Neural cell (in vitro differentiated cells): ENCODE measurements around the gene C13orf46. TPM values are rescaled to one million over a fixed set of nuclear protein-coding genes. Genes with fewer than 3 reads are reported as not detected.

Experiments
- H2AFZ ChIP-seq: fragments of 200-600, 300-800 bp; sonication (generic), shearing (Covaris generic); 2 replicates; pipeline ENCODE4 v1.6.0; 2014; ENCODE audit warnings: low read depth, mild to moderate bottlenecking, antibody characterized with exemption, low read length, moderate library complexity
- H3F3A ChIP-seq: fragments of 200-600 bp; shearing (Covaris generic); 2 replicates; pipeline ENCODE4 v1.6.1; 2016; ENCODE audit warnings: mild to moderate bottlenecking, moderate library complexity, mixed read lengths, antibody characterized with exemption, low read length; ENCODE audit not compliant: insufficient read depth, poor library complexity, severe bottlenecking
- H3K27ac ChIP-seq: fragments of 200-600, 300-800 bp; sonication (generic), shearing (Covaris generic); 2 replicates; pipeline ENCODE4 v1.5.1; 2014; ENCODE audit warnings: mild to moderate bottlenecking, low read length, moderate library complexity
- H3K27me3 ChIP-seq: fragments of 300-800, 200-600 bp; sonication (generic), shearing (Covaris generic); 2 replicates; pipeline ENCODE4 v1.6.0; 2014; ENCODE audit warnings: mild to moderate bottlenecking, low read depth, low read length, moderate library complexity; ENCODE audit not compliant: insufficient read depth
- H3K36me3 ChIP-seq: fragments of 300-800, 200-600 bp; sonication (generic), shearing (Covaris generic); 2 replicates; pipeline ENCODE4 v1.5.1; 2014; ENCODE audit warnings: mild to moderate bottlenecking, antibody characterized with exemption, low read length, moderate library complexity; ENCODE audit not compliant: insufficient read depth
- H3K4me2 ChIP-seq: fragments of 300-800, 200-600 bp; sonication (generic), shearing (Covaris generic); 2 replicates; pipeline ENCODE4 v1.6.0; 2014; ENCODE audit warnings: mild to moderate bottlenecking, low read length
- H3K4me3 ChIP-seq: fragments of 300-800, 200-600 bp; sonication (generic), shearing (Covaris generic); 2 replicates; pipeline ENCODE4 v1.5.1; 2014; ENCODE audit warnings: mild to moderate bottlenecking, low read length, moderate library complexity
- H3K79me2 ChIP-seq: fragments of 200-600 bp; shearing (Covaris generic); replicated peaks from 2 replicates; pipeline ENCODE4 v1.6.0; 2014; ENCODE audit warnings: mild to moderate bottlenecking, low read length, moderate library complexity; ENCODE audit not compliant: insufficient read depth
- H3K9ac ChIP-seq: fragments of 300-800, 200-600 bp; sonication (generic), shearing (Covaris generic); 2 replicates; pipeline ENCODE4 v1.6.1; 2016; ENCODE audit warnings: mild to moderate bottlenecking, low read length, mixed read lengths
- H3K9me2 ChIP-seq: fragments of 200-600 bp; shearing (Covaris generic); 2 replicates; pipeline ENCODE4 v1.6.1; 2016; ENCODE audit warnings: mild to moderate bottlenecking, low read length, mixed read lengths; ENCODE audit not compliant: insufficient read depth
- H3K9me3 ChIP-seq: fragments of 200-600, 300-800 bp; sonication (generic), shearing (Covaris generic); 2 replicates; pipeline ENCODE4 v1.6.1; 2016; ENCODE audit warnings: mild to moderate bottlenecking, mixed run types, low read length, moderate library complexity, mixed read lengths
- H4K20me1 ChIP-seq: fragments of 200-600 bp; shearing (Covaris generic); 2 replicates; pipeline ENCODE4 v1.6.1; 2016; ENCODE audit warnings: mild to moderate bottlenecking, mixed run types; ENCODE audit not compliant: insufficient read depth
- CTCF ChIP-seq: fragments of 450-650 bp; IDR thresholded peaks from 2 replicates; pipeline ENCODE4 v1.5.1; 2014; ENCODE audit warnings: antibody characterized with exemption, mild to moderate bottlenecking, moderate library complexity; ENCODE audit not compliant: poor library complexity, severe bottlenecking
- EP300 ChIP-seq: fragments of 450-650 bp; conservative IDR thresholded peaks from 2 replicates; pipeline ENCODE4 v1.6.1; 2014; ENCODE audit warnings: antibody characterized with exemption, mild to moderate bottlenecking, moderate library complexity; ENCODE audit not compliant: poor library complexity, severe bottlenecking
- EZH2 ChIP-seq: fragments of 200-600, 300-800 bp; shearing (Covaris generic), sonication (generic); IDR thresholded peaks from 2 replicates; pipeline ENCODE4 v1.6.1; 2014; ENCODE audit warnings: antibody characterized with exemption, low read length, borderline replicate concordance, mild to moderate bottlenecking; ENCODE audit not compliant: insufficient read depth, poor library complexity, severe bottlenecking
- MXI1 ChIP-seq: fragments of 450-650 bp; conservative IDR thresholded peaks from 2 replicates; pipeline ENCODE4 v1.6.1; 2014; ENCODE audit warnings: antibody characterized with exemption, mild to moderate bottlenecking; ENCODE audit not compliant: poor library complexity, severe bottlenecking
- POLR2AphosphoS5 ChIP-seq: IDR thresholded peaks from 2 replicates; pipeline ENCODE4 v1.6.1; 2012
- RAD21 ChIP-seq: fragments of 450-650 bp; conservative IDR thresholded peaks from 2 replicates; pipeline ENCODE4 v1.6.1; 2014; ENCODE audit warnings: antibody characterized with exemption, mild to moderate bottlenecking, moderate library complexity
- REST ChIP-seq: IDR thresholded peaks from 2 replicates; pipeline ENCODE4 v1.6.1; 2012; ENCODE audit warnings: borderline replicate concordance
- SMC3 ChIP-seq: fragments of 450-650 bp; conservative IDR thresholded peaks from 2 replicates; pipeline ENCODE4 v1.6.1; 2014; ENCODE audit warnings: antibody characterized with exemption, mild to moderate bottlenecking, moderate library complexity; ENCODE audit not compliant: poor library complexity
- TAF1 ChIP-seq: IDR thresholded peaks from 2 replicates; pipeline ENCODE4 v1.6.1; 2012; ENCODE audit warnings: low read depth
- polyA plus RNA-seq: library from polyadenylated mRNA; depleted of rRNA; stranded (reverse); fragments of >200 nt; gene quantifications from 2 replicates; pipeline ENCODE4 v1.2.3, GENCODE V29; 2014

C13orf46 gene
- polyA plus RNA-seq, 1 donor from 2014 or later, result not detected

GRCh38 chr13:114013336-114013735 is 39.5 kb upstream of the C13orf46 start:
- H3K4me2 ChIP-seq, result no peak overlapping the region

DNA sequence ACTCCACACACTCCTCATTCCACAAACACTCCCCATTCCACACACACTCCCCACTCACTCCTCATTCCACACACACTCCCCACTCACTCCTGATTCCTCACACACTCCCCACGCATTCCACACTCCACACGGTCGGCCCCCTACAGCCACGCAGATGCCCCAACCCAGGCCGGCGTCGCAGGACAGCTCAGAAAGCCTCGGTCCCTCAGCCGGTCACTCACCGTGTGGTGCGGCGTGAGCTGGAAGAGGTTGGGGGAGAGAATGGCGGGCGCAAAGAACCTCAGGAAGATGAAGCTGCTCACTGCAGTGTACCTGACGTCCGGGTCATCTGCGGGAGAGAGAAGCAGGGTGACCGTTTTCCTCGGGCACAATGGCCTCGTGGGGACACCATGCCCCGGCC is 39.0 kb upstream of the C13orf46 start:
- no peaks in the 10 kb centered on the region for H3K27me3 ChIP-seq
- no peaks in the 10 kb centered on the region for H3K9me2 ChIP-seq
- no peak overlapping the region for H2AFZ ChIP-seq
- no peaks in the 10 kb centered on the region for H3K9me3 ChIP-seq
- no peak overlapping the region for H3K9ac ChIP-seq
- H3K36me3 ChIP-seq, result peaks cover 6% of the 10 kb centered on the region
- H4K20me1 ChIP-seq, result no peaks in the 10 kb centered on the region
- no peak overlapping the region for H3K4me2 ChIP-seq
- H3K79me2 ChIP-seq, result no peaks in the 10 kb centered on the region
- H3F3A ChIP-seq, result no peaks in the 10 kb centered on the region
- no peak overlapping the region for H3K4me3 ChIP-seq
- H3K27ac ChIP-seq, result no peak overlapping the region
- TF ChIP-seq EZH2 (no peak), TAF1 (no peak), REST (no peak), MXI1 (no peak), CTCF (no peak), RAD21 (no peak), POLR2AphosphoS5 (no peak)

More at GRCh38 chr13:114013336-114013735, 39.5 kb upstream of the C13orf46 start:
- no peak overlapping the region for H3K4me3 ChIP-seq
- no peaks in the 10 kb centered on the region for H3F3A ChIP-seq
- no peaks in the 10 kb centered on the region for H3K27me3 ChIP-seq
- no peaks in the 10 kb centered on the region for H3K9me2 ChIP-seq
- no peaks in the 10 kb centered on the region for H3K9me3 ChIP-seq
- no peaks in the 10 kb centered on the region for H3K79me2 ChIP-seq
- H4K20me1 ChIP-seq, result no peaks in the 10 kb centered on the region
- H2AFZ ChIP-seq, result no peak overlapping the region
- H3K9ac ChIP-seq, result no peak overlapping the region
- no peak overlapping the region for H3K27ac ChIP-seq
- TF ChIP-seq EZH2, result no peak
- TF ChIP-seq POLR2AphosphoS5, result no peak
- no peak for TF ChIP-seq SMC3
- no peak for TF ChIP-seq REST
- TF ChIP-seq TAF1, result no peak
- no peak for TF ChIP-seq MXI1
- no peak for TF ChIP-seq RAD21
- no peak for TF ChIP-seq CTCF
- no peak for TF ChIP-seq EP300
- peaks cover 6% of the 10 kb centered on the region for H3K36me3 ChIP-seq
